HUES64 (cell line): ENCODE measurements around the gene CCDC27.
A peak's percentile ranks its signal among the peaks of the same experiment; 100 is the strongest.

ENCODE experiments used
- H3K27ac ChIP-seq: 2 replicates; pipeline ENCODE4 v1.7.0; 2013; ENCODE audit warnings: low read depth, low read length, inconsistent platforms
- H3K27me3 ChIP-seq: 2 replicates; pipeline ENCODE4 v1.6.1; 2013; ENCODE audit warnings: mild to moderate bottlenecking, low read length; ENCODE audit not compliant: insufficient read depth
- H3K36me3 ChIP-seq: 2 replicates; pipeline ENCODE4 v1.6.1; 2013; ENCODE audit warnings: mild to moderate bottlenecking, low read length; ENCODE audit not compliant: insufficient read depth
- H3K4me1 ChIP-seq: 2 replicates; pipeline ENCODE4 v1.6.1; 2013; ENCODE audit warnings: mild to moderate bottlenecking, low read length, moderate library complexity; ENCODE audit not compliant: insufficient read depth
- H3K4me3 ChIP-seq: 2 replicates; pipeline ENCODE4 v1.5.1; 2013; ENCODE audit warnings: mild to moderate bottlenecking, low read length, moderate library complexity
- H3K9ac ChIP-seq: 2 replicates; pipeline ENCODE4 v1.6.1; 2013; ENCODE audit warnings: mild to moderate bottlenecking, low read depth, low read length
- H3K9me3 ChIP-seq: 2 replicates; pipeline ENCODE4 v1.6.1; 2013; ENCODE audit warnings: low read depth, low read length; ENCODE audit not compliant: insufficient read depth
- WGBS: fragments of 150-250, 120-280 bp; methylation state at CpG from one replicate; pipeline ENCODE4 v1.1.7; 2013; ENCODE audit warnings: missing lambda C conversion rate; 5-methylcytosine and 5-hydroxymethylcytosine counted together

CCDC27 gene

GRCh38 chr1:3741566-3742438 is 10.4 kb upstream of the CCDC27 start:
- Histone ChIP-seq H3K9me3 (no peaks in the 10 kb centered on the region), H3K36me3 (peaks cover 68% of the 10 kb centered on the region)

DNA sequence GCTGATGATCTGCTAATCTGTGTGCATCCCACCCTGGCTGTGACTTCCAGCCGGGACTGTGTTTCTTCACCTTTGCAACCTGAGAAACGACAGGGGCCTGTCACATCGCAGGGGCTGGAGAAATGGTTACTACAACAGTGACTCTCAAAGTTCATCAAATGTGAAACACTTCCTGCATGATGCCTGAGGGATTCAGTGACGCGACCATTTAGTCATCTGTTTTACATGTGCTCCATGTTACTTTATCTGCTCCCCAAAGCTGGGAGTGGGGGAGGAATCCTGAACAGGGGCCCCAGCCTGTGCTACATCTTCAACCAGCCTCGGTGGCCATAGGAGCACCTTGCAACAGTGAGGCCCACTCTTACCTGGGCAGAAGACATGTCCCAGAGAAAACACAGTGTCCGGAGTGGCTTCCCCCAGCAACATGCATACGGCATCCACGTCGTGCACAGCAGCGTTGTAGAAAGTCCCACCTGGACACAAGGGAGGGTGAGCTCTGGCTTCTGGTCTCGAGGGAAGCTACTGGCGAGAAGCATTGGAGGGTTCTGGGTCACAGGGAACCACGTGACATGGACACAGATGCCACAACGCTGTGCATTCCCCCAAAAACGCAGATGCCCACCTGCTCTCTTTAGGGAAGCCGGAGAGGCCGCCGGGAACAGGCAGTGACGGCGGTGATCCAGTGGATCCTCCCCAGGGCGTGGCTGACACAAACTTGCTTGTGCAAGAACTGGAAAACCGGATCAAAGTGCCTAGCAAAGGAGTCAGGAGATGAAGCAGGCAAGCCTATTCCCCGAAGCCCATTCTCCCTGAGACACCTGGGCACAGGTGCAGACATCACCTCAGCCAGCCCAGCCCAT is 9.6 kb upstream of the CCDC27 start:
- H3K27me3 ChIP-seq: no peaks in the 10 kb centered on the region
- WGBS: 96% methylated on average over 24 of the region's 24 CpGs
- peaks cover 14% of the 10 kb centered on the region for H3K4me1 ChIP-seq
- H3K9me3 ChIP-seq: no peaks in the 10 kb centered on the region
- H3K27ac ChIP-seq: no peak overlapping the region
- no peak overlapping the region for H3K9ac ChIP-seq
- H3K36me3 ChIP-seq: peaks cover 61% of the 10 kb centered on the region
- H3K4me3 ChIP-seq: no peak overlapping the region

More at GRCh38 chr1:3741566-3742438, 10.4 kb upstream of the CCDC27 start:
- 96% methylated on average over 22 of the region's 22 CpGs for WGBS
- Histone ChIP-seq H3K27me3 (no peaks in the 10 kb centered on the region), H3K4me1 (peaks cover 14% of the 10 kb centered on the region), H3K27ac (no peak overlapping the region), H3K9ac (no peak overlapping the region), H3K4me3 (no peak overlapping the region)

GRCh38 chr1:3743421-3743820 is 8.8 kb upstream of the CCDC27 start:
- Histone ChIP-seq H3K4me1 (peaks cover 14% of the 10 kb centered on the region), H3K9ac (no peak overlapping the region), H3K9me3 (no peaks in the 10 kb centered on the region), H3K27me3 (no peaks in the 10 kb centered on the region), H3K36me3 (peaks cover 54% of the 10 kb centered on the region), H3K27ac (no peak overlapping the region), H3K4me3 (no peak overlapping the region)
- 93% methylated on average over 4 of the region's 4 CpGs for WGBS

DNA sequence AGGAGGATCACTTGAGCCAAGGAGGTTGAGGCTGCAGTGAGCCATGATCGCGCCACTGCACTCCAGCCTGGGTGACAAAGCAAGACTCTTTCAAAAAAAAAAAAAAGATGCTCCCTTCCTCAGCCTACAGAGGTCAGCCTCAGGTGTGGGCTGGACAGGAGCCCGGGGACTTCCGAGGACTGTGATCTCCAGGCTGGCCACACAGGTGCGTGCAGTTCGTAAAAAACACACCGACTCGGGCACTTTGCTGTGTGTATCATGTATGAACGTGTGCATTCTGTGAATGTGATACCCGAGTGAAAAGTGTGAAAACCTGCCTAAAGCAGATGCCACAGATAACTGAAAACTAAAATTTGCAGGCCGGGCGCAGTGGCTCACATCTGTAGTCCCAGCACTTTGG is 8.4 kb upstream of the CCDC27 start:
- 94% methylated on average over 12 of the region's 12 CpGs for WGBS
- H3K4me1 ChIP-seq: peaks cover 14% of the 10 kb centered on the region
- no peak overlapping the region for H3K9ac ChIP-seq
- no peak overlapping the region for H3K27ac ChIP-seq
- H3K9me3 ChIP-seq: no peaks in the 10 kb centered on the region
- no peaks in the 10 kb centered on the region for H3K27me3 ChIP-seq
- H3K4me3 ChIP-seq: no peak overlapping the region
- H3K36me3 ChIP-seq: peaks cover 50% of the 10 kb centered on the region

DNA sequence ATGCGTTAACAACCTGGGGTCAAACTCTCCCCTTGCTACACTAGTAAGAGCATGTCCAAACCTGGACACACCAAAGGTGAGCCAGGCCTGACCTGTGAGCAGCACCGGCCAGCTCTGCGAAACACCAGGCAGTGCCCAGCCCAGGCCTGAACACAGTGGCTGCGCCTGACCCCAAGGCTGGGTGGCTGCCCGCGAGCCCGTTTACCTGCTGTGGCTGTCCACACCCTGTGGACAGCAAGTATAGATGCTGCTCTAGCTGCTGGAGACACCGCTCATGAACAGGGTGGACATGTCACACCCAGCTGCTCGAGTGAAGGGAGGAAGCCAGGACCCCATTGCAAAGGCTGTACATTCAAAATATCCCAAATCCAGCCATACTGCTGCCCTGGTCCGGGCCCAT is 7.6 kb upstream of the CCDC27 start:
- Histone ChIP-seq H3K4me1 (peaks cover 14% of the 10 kb centered on the region), H3K27me3 (peaks cover 6% of the 10 kb centered on the region; the same call in 1 of the 2 replicates), H3K4me3 (0 out of 2 replicates have a peak overlapping the region, but pooled peaks have one; percentile 5), H3K36me3 (peaks cover 41% of the 10 kb centered on the region), H3K27ac (no peak overlapping the region), H3K9me3 (no peaks in the 10 kb centered on the region), H3K9ac (0 out of 2 replicates have a peak overlapping the region, but pooled peaks have one; percentile 26)
- WGBS: 92% methylated on average over 10 of the region's 10 CpGs

- Histone ChIP-seq H3K9ac (0 out of 2 replicates have a peak overlapping the region, but pooled peaks have one; percentile 26), H3K27ac (no peak overlapping the region), H3K4me1 (peaks cover 14% of the 10 kb centered on the region), H3K36me3 (peaks cover 37% of the 10 kb centered on the region), H3K4me3 (no peak overlapping the region), H3K9me3 (no peaks in the 10 kb centered on the region), H3K27me3 (peaks cover 7% of the 10 kb centered on the region; the same call in 1 of the 2 replicates)
- 90% methylated on average over 12 of the region's 12 CpGs for WGBS
These were observed 7.2 kb upstream of the CCDC27 start for GRCh38 chr1:3745071-3745470.

GRCh38 chr1:3745590-3746381 is 6.5 kb upstream of the CCDC27 start:
- Histone ChIP-seq H3K27me3 (peaks cover 11% of the 10 kb centered on the region; the same call in 1 of the 2 replicates), H3K9ac (peak overlapping the region; percentile 85), H3K36me3 (peaks cover 31% of the 10 kb centered on the region), H3K4me3 (peak overlapping the region; percentile 94), H3K9me3 (no peaks in the 10 kb centered on the region), H3K4me1 (peaks cover 14% of the 10 kb centered on the region), H3K27ac (0 out of 2 replicates have a peak overlapping the region, but pooled peaks have one; percentile 17)
- WGBS: 84% methylated on average over 25 of the region's 25 CpGs

DNA sequence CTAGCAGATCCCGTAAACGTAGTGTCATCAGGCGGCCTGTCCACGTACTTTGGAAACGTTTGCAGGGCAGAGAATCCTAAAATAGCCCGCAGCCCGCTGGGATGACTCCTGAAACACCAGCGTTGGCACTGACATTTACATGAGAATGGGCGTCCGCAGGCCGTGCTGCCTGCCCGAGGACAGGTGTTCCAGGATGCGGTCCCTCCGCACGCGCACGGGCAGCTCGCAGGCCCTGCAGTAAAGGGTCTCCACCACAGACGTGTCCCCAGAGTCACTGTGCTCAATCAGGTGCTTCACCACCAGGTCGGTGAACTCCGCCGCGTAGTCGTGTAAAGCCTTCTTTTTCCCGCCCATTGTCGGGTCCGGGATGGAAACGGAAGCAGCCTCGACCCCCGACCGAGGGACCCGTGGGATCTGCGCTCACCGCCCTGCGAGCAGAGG is 5.8 kb upstream of the CCDC27 start:
- WGBS: 3% methylated on average over 35 of the region's 35 CpGs
- Histone ChIP-seq H3K36me3 (peaks cover 25% of the 10 kb centered on the region), H3K4me1 (peaks cover 14% of the 10 kb centered on the region), H3K4me3 (peak overlapping the region; percentile 94), H3K9ac (peak overlapping the region; percentile 85), H3K27ac (peak overlapping the region; percentile 17; the same call in 1 of the 2 replicates), H3K27me3 (peaks cover 12% of the 10 kb centered on the region; the same call in 1 of the 2 replicates), H3K9me3 (no peaks in the 10 kb centered on the region)

- WGBS: under 1% methylated on average over 73 of the region's 73 CpGs
- Histone ChIP-seq H3K4me3 (peak overlapping the region; percentile 94), H3K9me3 (no peaks in the 10 kb centered on the region), H3K27ac (peak overlapping the region; percentile 17; the same call in 1 of the 2 replicates), H3K9ac (peak overlapping the region; percentile 85), H3K4me1 (peaks cover 14% of the 10 kb centered on the region), H3K27me3 (peaks cover 12% of the 10 kb centered on the region; the same call in 1 of the 2 replicates), H3K36me3 (peaks cover 19% of the 10 kb centered on the region)
These were observed 5.3 kb upstream of the CCDC27 start for GRCh38 chr1:3746830-3747521.

DNA sequence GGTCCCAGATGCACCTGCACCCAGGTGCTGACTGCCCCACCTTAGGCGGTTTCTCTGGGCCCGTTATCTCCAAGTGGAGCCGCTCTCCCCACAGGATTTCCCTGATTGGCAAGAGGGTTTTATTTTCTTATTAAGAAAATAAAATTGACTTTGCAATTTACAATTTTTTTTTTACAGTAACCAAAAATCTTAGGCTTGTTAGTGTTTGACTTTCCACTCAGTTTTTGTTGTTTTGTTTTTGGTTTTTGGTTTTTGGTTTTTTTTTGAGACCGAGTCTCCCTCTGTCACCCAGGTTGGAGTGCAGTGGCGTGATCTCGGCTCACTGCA is 4.8 kb upstream of the CCDC27 start:
- Histone ChIP-seq H3K9me3 (no peaks in the 10 kb centered on the region), H3K4me1 (peaks cover 14% of the 10 kb centered on the region), H3K9ac (no peak overlapping the region), H3K36me3 (peaks cover 14% of the 10 kb centered on the region), H3K27me3 (peaks cover 12% of the 10 kb centered on the region; the same call in 1 of the 2 replicates), H3K27ac (no peak overlapping the region), H3K4me3 (peak overlapping the region; percentile 94)
- WGBS: 49% methylated on average over 5 of the region's 6 CpGs
